ENCODE results near the gene TNFAIP8. TPM values are rescaled to one million over a fixed set of nuclear protein-coding genes. Genes with fewer than 3 reads are reported as not detected.

TNFAIP8 gene
- total and polyA plus RNA-seq, 9 of the 15 experiments (the other 6 are each of a cell fraction or from before 2014, with no cell fraction given), result 29.9 to 52.2 (median 44.8) TPM

- WGBS (ENCODE audit: insufficient coverage, low coverage, missing lambda C conversion rate), result 58% methylated on average over 2 of the region's 2 CpGs
- H3K9me3 ChIP-seq (replicated peaks; ENCODE audit: control insufficient read depth, insufficient read depth, low read depth, low read length), result no peaks in the 10 kb centered on the region
- in situ Hi-C loops (cut with MboI) (no loop called here), intact Hi-C loops (cut with micrococcal nuclease) (no loop called here)
- H3K27me3 ChIP-seq (ENCODE audit: control insufficient read depth in 2 of 2, insufficient read depth in 2 of 2, low read length in 2 of 2), result no peaks in the 10 kb centered on the region
- FAIRE-seq, result no peak
- no TSS peak for BruUV-seq (replicated peaks)
- H2AFZ ChIP-seq (ENCODE audit: low read depth, low read length), result no peak overlapping the region
- no peak for ATAC-seq
- no peaks in the 10 kb centered on the region for H4K20me1 ChIP-seq (replicated peaks; ENCODE audit: control insufficient read depth, insufficient read depth, low read length)
- no peak overlapping the region for H3K4me2 ChIP-seq (ENCODE audit: insufficient read depth, low read length)
- peaks cover 4% of the 10 kb centered on the region for H3K36me3 ChIP-seq (ENCODE audit: control insufficient read depth, insufficient read depth, low read length)
- peaks cover 0 to 22% of the 10 kb centered on the region in 2 experiments; a peak in 4 of 5 replicates for H3K4me1 ChIP-seq (replicated peaks in 1 of 2; ENCODE audit: control insufficient read depth in 2 of 2, insufficient read depth in 2 of 2, low read length in 2 of 2)
- DNase-seq (ENCODE audit: extremely low read depth in 1 of 4, low spot score in 3 of 4), result no peak
- H3K9me1 ChIP-seq (ENCODE audit: control insufficient read depth, insufficient read depth, low read length), result no peaks in the 10 kb centered on the region
- H3K4me3 ChIP-seq, result no peak overlapping the region
- POLR2A ChIA-PET, result no interaction called here
- peaks cover 27% of the 10 kb centered on the region for H3K79me2 ChIP-seq (ENCODE audit: control insufficient read depth, insufficient read depth, low read length)
- CTCF ChIA-PET (ENCODE audit: low intra/inter-chr PET ratio), result no interaction called here
- no peak overlapping the region for H3K27ac ChIP-seq (ENCODE audit: extremely low read depth, low read depth, low read length)
- H3K9ac ChIP-seq (ENCODE audit: insufficient read depth in 1 of 2, low read depth in 2 of 2, low read length in 2 of 2), result no peak overlapping the region
- no peak for TF ChIP-seq NEUROD1 (IDR thresholded peaks at IDR 0.05; ENCODE audit: borderline replicate concordance, low read depth, low read length, partially characterized antibody)
- no peak for TF ChIP-seq POLR3A (IDR thresholded peaks at IDR 0.05; ENCODE audit: borderline replicate concordance, extremely low read depth, insufficient read depth, insufficient read length)
- no peak for TF ChIP-seq ADNP (tag; IDR thresholded peaks at IDR 0.05)
- TF ChIP-seq POLR3G (IDR thresholded peaks at IDR 0.05; ENCODE audit: extremely low read depth, insufficient read length, insufficient replicate concordance), result no peak
- no peak for TF ChIP-seq ZNF280A (IDR thresholded peaks at IDR 0.05; ENCODE audit: low read depth, partially characterized antibody)
- TF ChIP-seq ZBTB12 (CRISPR knock-in tag; IDR thresholded peaks at IDR 0.05), result no peak
- no peak for TF ChIP-seq ZNF830 (CRISPR knock-in tag; IDR thresholded peaks at IDR 0.05)
- TF ChIP-seq ZNF764 (CRISPR knock-in tag; IDR thresholded peaks at IDR 0.05; ENCODE audit: low read depth), result no peak
- TF ChIP-seq PPARD (CRISPR knock-in tag; IDR thresholded peaks at IDR 0.05), result no peak
- TF ChIP-seq XRCC3 (IDR thresholded peaks at IDR 0.05), result no peak
- no peak for TF ChIP-seq ZNF24 (IDR thresholded peaks at IDR 0.05)
- TF ChIP-seq XRCC5 (IDR thresholded peaks at IDR 0.05; ENCODE audit: low read depth, low read length), result no peak
- TF ChIP-seq ARID3B (CRISPR knock-in tag; IDR thresholded peaks at IDR 0.05; ENCODE audit: borderline replicate concordance), result no peak
- TF ChIP-seq KLF6 (CRISPR knock-in tag; IDR thresholded peaks at IDR 0.05; ENCODE audit: borderline replicate concordance), result no peak
- no peak for TF ChIP-seq TFAP4 (CRISPR knock-in tag; IDR thresholded peaks at IDR 0.05; ENCODE audit: borderline replicate concordance)
- TF ChIP-seq E2F3 (CRISPR knock-in tag; IDR thresholded peaks at IDR 0.05), result no peak
- no peak for TF ChIP-seq KDM4B (IDR thresholded peaks at IDR 0.05; ENCODE audit: borderline replicate concordance in 2 of 2, low read depth in 1 of 2)
These were observed 32.3 kb downstream of the TNFAIP8 start for GRCh38 chr5:119387945-119388618.
